ENCODE measurements around the gene FRMD5.
A peak's percentile ranks its signal among the peaks of the same experiment; 100 is the strongest.

Gene FRMD5

GRCh38 chr15:43969802-43970375 is 225.2 kb downstream of the FRMD5 start:
- no peak for DNase-seq

GRCh38 chr15:43968551-43968950 is 226.5 kb downstream of the FRMD5 start:
- DNase-seq, result no peak

GRCh38 chr15:43966646-43967045 is 228.4 kb downstream of the FRMD5 start:
- no peak for DNase-seq

- no peak for DNase-seq
Measured at GRCh38 chr15:43958861-43959330, 236.2 kb downstream of the FRMD5 start.

- no peak for DNase-seq
Measured at GRCh38 chr15:43957724-43958123, 237.3 kb downstream of the FRMD5 start.

GRCh38 chr15:43955140-43955539 is 239.9 kb downstream of the FRMD5 start:
- DNase-seq, result no peak

GRCh38 chr15:43954181-43954621 is 240.9 kb downstream of the FRMD5 start:
- no peak for DNase-seq

- DNase-seq, result peak in 1 of 5 experiments; percentile 7
Measured at GRCh38 chr15:43953402-43953801, 241.7 kb downstream of the FRMD5 start.

- DNase-seq, result no peak
Measured at GRCh38 chr15:43950531-43950930, 244.5 kb downstream of the FRMD5 start.

- DNase-seq, result no peak
Measured at GRCh38 chr15:43948691-43949325, 246.3 kb downstream of the FRMD5 start.

- no peak for DNase-seq
Measured at GRCh38 chr15:43943511-43943910, 251.6 kb downstream of the FRMD5 start.

- DNase-seq, result no peak
Measured at GRCh38 chr15:43942194-43942593, 252.9 kb downstream of the FRMD5 start.

- DNase-seq, result no peak
Measured at GRCh38 chr15:43941555-43941954, 253.5 kb downstream of the FRMD5 start.

GRCh38 chr15:43941071-43941470 is 254.0 kb downstream of the FRMD5 start:
- no peak for DNase-seq

GRCh38 chr15:43939070-43939469 is 256.0 kb downstream of the FRMD5 start:
- DNase-seq, result no peak

- DNase-seq, result no peak
Measured at GRCh38 chr15:43934480-43934879, 260.6 kb downstream of the FRMD5 start.

GRCh38 chr15:43932907-43933306 is 262.2 kb downstream of the FRMD5 start:
- no peak for DNase-seq

- no peak for DNase-seq
Measured at GRCh38 chr15:43931790-43932435, 263.2 kb downstream of the FRMD5 start.

- DNase-seq, result no peak
Measured at GRCh38 chr15:43931119-43931518, 264.0 kb downstream of the FRMD5 start.

GRCh38 chr15:43930556-43930955 is 264.5 kb downstream of the FRMD5 start:
- DNase-seq, result no peak

- DNase-seq, result no peak
Measured at GRCh38 chr15:43930079-43930478, 265.0 kb downstream of the FRMD5 start.

GRCh38 chr15:43928152-43928551 is 266.9 kb downstream of the FRMD5 start:
- no peak for DNase-seq

GRCh38 chr15:43927203-43927602 is 267.9 kb downstream of the FRMD5 start:
- no peak for DNase-seq

GRCh38 chr15:43923553-43923952 is 271.5 kb downstream of the FRMD5 start:
- DNase-seq, result no peak

Measured in T-helper 2 cell (primary cell).